ENCODE results near the gene GGN.

Gene GGN

GRCh38 chr19:38386300-38386970 is 1.4 kb downstream of the GGN start:
- H3K4me1 Mint-ChIP-seq (ENCODE audit: low read depth) = peaks cover 12% of the 10 kb centered on the region
- H3K27me3 Mint-ChIP-seq (ENCODE audit: low read depth) = peaks cover 23% of the 10 kb centered on the region
- H3K4me3 Mint-ChIP-seq = no peak overlapping the region
- no peak overlapping the region for H3K27ac Mint-ChIP-seq
- no peaks in the 10 kb centered on the region for H3K9me3 Mint-ChIP-seq
- peaks cover 22% of the 10 kb centered on the region for H3K36me3 Mint-ChIP-seq (ENCODE audit: low read depth)

- H3K36me3 Mint-ChIP-seq (ENCODE audit: low read depth) = peaks cover 26% of the 10 kb centered on the region
- peaks cover 17% of the 10 kb centered on the region for H3K27me3 Mint-ChIP-seq (ENCODE audit: low read depth)
- no peak overlapping the region for H3K27ac Mint-ChIP-seq
- no peak overlapping the region for H3K4me3 Mint-ChIP-seq
- peaks cover 12% of the 10 kb centered on the region for H3K4me1 Mint-ChIP-seq (ENCODE audit: low read depth)
- H3K9me3 Mint-ChIP-seq = no peaks in the 10 kb centered on the region
These were observed 2.0 kb downstream of the GGN start for GRCh38 chr19:38385804-38386257.

GRCh38 chr19:38385057-38385803 is 2.6 kb downstream of the GGN start:
- Mint-ChIP-seq H3K4me3 (no peak overlapping the region), H3K9me3 (no peaks in the 10 kb centered on the region), H3K4me1 (ENCODE audit: low read depth) (peaks cover 12% of the 10 kb centered on the region), H3K27ac (no peak overlapping the region), H3K36me3 (ENCODE audit: low read depth) (peaks cover 29% of the 10 kb centered on the region), H3K27me3 (ENCODE audit: low read depth) (peaks cover 14% of the 10 kb centered on the region)

GRCh38 chr19:38384209-38385027 is 3.4 kb downstream of the GGN start:
- Mint-ChIP-seq H3K9me3 (no peaks in the 10 kb centered on the region), H3K4me3 (no peak overlapping the region), H3K27me3 (ENCODE audit: low read depth) (peaks cover 6% of the 10 kb centered on the region), H3K4me1 (ENCODE audit: low read depth) (peaks cover 10% of the 10 kb centered on the region), H3K36me3 (ENCODE audit: low read depth) (peaks cover 36% of the 10 kb centered on the region), H3K27ac (no peak overlapping the region)

GRCh38 chr19:38383743-38384142 is 4.1 kb downstream of the GGN start:
- no peaks in the 10 kb centered on the region for H3K9me3 Mint-ChIP-seq
- no peak overlapping the region for H3K27ac Mint-ChIP-seq
- H3K4me1 Mint-ChIP-seq (ENCODE audit: low read depth) = peaks cover 10% of the 10 kb centered on the region
- peaks cover 40% of the 10 kb centered on the region for H3K36me3 Mint-ChIP-seq (ENCODE audit: low read depth)
- peaks cover 4% of the 10 kb centered on the region for H3K27me3 Mint-ChIP-seq (ENCODE audit: low read depth)
- H3K4me3 Mint-ChIP-seq = no peak overlapping the region

- H3K27me3 Mint-ChIP-seq (ENCODE audit: low read depth) = peaks cover 3% of the 10 kb centered on the region
- H3K27ac Mint-ChIP-seq = no peak overlapping the region
- peaks cover 40% of the 10 kb centered on the region for H3K36me3 Mint-ChIP-seq (ENCODE audit: low read depth)
- H3K4me1 Mint-ChIP-seq (ENCODE audit: low read depth) = peaks cover 8% of the 10 kb centered on the region
- no peak overlapping the region for H3K4me3 Mint-ChIP-seq
- H3K9me3 Mint-ChIP-seq = no peaks in the 10 kb centered on the region
These were observed 4.7 kb downstream of the GGN start for GRCh38 chr19:38383184-38383583.

GRCh38 chr19:38381138-38381537 is 6.7 kb downstream of the GGN start:
- no peaks in the 10 kb centered on the region for H3K27me3 Mint-ChIP-seq (ENCODE audit: low read depth)
- H3K9me3 Mint-ChIP-seq = no peaks in the 10 kb centered on the region
- no peak overlapping the region for H3K4me3 Mint-ChIP-seq
- H3K27ac Mint-ChIP-seq = no peak overlapping the region
- H3K36me3 Mint-ChIP-seq (ENCODE audit: low read depth) = peaks cover 45% of the 10 kb centered on the region
- H3K4me1 Mint-ChIP-seq (ENCODE audit: low read depth) = peaks cover 6% of the 10 kb centered on the region

GRCh38 chr19:38378866-38379265 is 9.0 kb downstream of the GGN start:
- Mint-ChIP-seq H3K36me3 (ENCODE audit: low read depth) (peaks cover 47% of the 10 kb centered on the region), H3K9me3 (no peaks in the 10 kb centered on the region), H3K27ac (no peak overlapping the region), H3K27me3 (ENCODE audit: low read depth) (no peaks in the 10 kb centered on the region), H3K4me3 (no peak overlapping the region), H3K4me1 (ENCODE audit: low read depth) (peaks cover 23% of the 10 kb centered on the region)

- Mint-ChIP-seq H3K9me3 (no peaks in the 10 kb centered on the region), H3K27ac (no peak overlapping the region), H3K27me3 (ENCODE audit: low read depth) (no peaks in the 10 kb centered on the region), H3K4me1 (ENCODE audit: low read depth) (peaks cover 23% of the 10 kb centered on the region), H3K36me3 (ENCODE audit: low read depth) (peaks cover 41% of the 10 kb centered on the region), H3K4me3 (peak overlapping the region; percentile 100)
These were observed 10.8 kb downstream of the GGN start for GRCh38 chr19:38377052-38377451.

GRCh38 chr19:38376576-38376975 is 11.3 kb downstream of the GGN start:
- Mint-ChIP-seq H3K4me1 (ENCODE audit: low read depth) (peaks cover 23% of the 10 kb centered on the region), H3K27ac (peak overlapping the region; percentile 20), H3K36me3 (ENCODE audit: low read depth) (peaks cover 36% of the 10 kb centered on the region)

GRCh38 chr19:38375748-38376147 is 12.1 kb downstream of the GGN start:
- Mint-ChIP-seq H3K4me3 (peak overlapping the region; percentile 100), H3K27me3 (ENCODE audit: low read depth) (no peaks in the 10 kb centered on the region), H3K36me3 (ENCODE audit: low read depth) (peaks cover 31% of the 10 kb centered on the region), H3K9me3 (no peaks in the 10 kb centered on the region), H3K4me1 (ENCODE audit: low read depth) (peaks cover 23% of the 10 kb centered on the region), H3K27ac (peak overlapping the region; percentile 96)

More at GRCh38 chr19:38376576-38376975, 11.3 kb downstream of the GGN start:
- H3K4me3 Mint-ChIP-seq = peak overlapping the region; percentile 100
- no peaks in the 10 kb centered on the region for H3K9me3 Mint-ChIP-seq
- no peaks in the 10 kb centered on the region for H3K27me3 Mint-ChIP-seq (ENCODE audit: low read depth)

GRCh38 chr19:38375098-38375493 is 12.7 kb downstream of the GGN start:
- peaks cover 23% of the 10 kb centered on the region for H3K4me1 Mint-ChIP-seq (ENCODE audit: low read depth)
- H3K36me3 Mint-ChIP-seq (ENCODE audit: low read depth) = peaks cover 26% of the 10 kb centered on the region
- peak overlapping the region; percentile 96 for H3K27ac Mint-ChIP-seq
- peak overlapping the region; percentile 100 for H3K4me3 Mint-ChIP-seq
- no peaks in the 10 kb centered on the region for H3K9me3 Mint-ChIP-seq
- peaks cover 5% of the 10 kb centered on the region for H3K27me3 Mint-ChIP-seq (ENCODE audit: low read depth)

- no peaks in the 10 kb centered on the region for H3K9me3 Mint-ChIP-seq
- peak within 1 kb of the TSS; percentile 100 for H3K4me3 Mint-ChIP-seq
- H3K27ac Mint-ChIP-seq = peak within 1 kb of the TSS; percentile 96
- peaks cover 21% of the 10 kb centered on the region for H3K36me3 Mint-ChIP-seq (ENCODE audit: low read depth)
- peaks cover 5% of the 10 kb centered on the region for H3K27me3 Mint-ChIP-seq (ENCODE audit: low read depth)
- peaks cover 23% of the 10 kb centered on the region for H3K4me1 Mint-ChIP-seq (ENCODE audit: low read depth)
These were observed 13.3 kb downstream of the GGN start, which contains the start of gene PSMD8 for GRCh38 chr19:38374332-38375097. TSS of gene PSMD8 (plus strand) at chr19:38374571. CDS start at chr19:38374602, 31 bp downstream.

GRCh38 chr19:38373907-38374331 is 13.9 kb downstream of the GGN start:
- Mint-ChIP-seq H3K4me1 (ENCODE audit: low read depth) (peaks cover 23% of the 10 kb centered on the region), H3K36me3 (ENCODE audit: low read depth) (peaks cover 16% of the 10 kb centered on the region), H3K27me3 (ENCODE audit: low read depth) (peaks cover 5% of the 10 kb centered on the region), H3K27ac (peak overlapping the region; percentile 96), H3K4me3 (peak overlapping the region; percentile 100), H3K9me3 (no peaks in the 10 kb centered on the region)

Data from T-helper 1 cell treated with Interleukin-12 subunit alpha and Interleukin-12 subunit beta and Interleukin-4 antibody, amounts not matched to agents 30 μg/mL and 1 μg/mL, for 36 hours (primary cell).